CD4-positive, alpha-beta T cell (primary cell): ENCODE results near the gene SPSB1. TPM values are rescaled to one million over a fixed set of nuclear protein-coding genes. Genes with fewer than 3 reads are reported as not detected.

Source experiments
- ATAC-seq: fragments of 200-7000 bp; cut with Tn5 transposase; one replicate; pipeline ENCODE4 v1.10.0; 2022; ENCODE audit warnings: mild to moderate bottlenecking; ENCODE audit not compliant: poor library complexity
- CTCF ChIA-PET: fragments of 350-600 bp; sonication (Branson Sonifier 250); formaldehyde crosslinking; loops from one replicate; lab custom pipeline; 2021; ENCODE audit warnings: antibody characterized with exemption, inconsistent platforms; lab: Charles Lee
- POLR2A ChIA-PET: fragments of 350-600 bp; sonication (Branson Sonifier 250); formaldehyde crosslinking; loops from one replicate; lab custom pipeline; 2021; ENCODE audit warnings: antibody characterized with exemption, inconsistent platforms; lab: Charles Lee
- DNase-seq, 14 experiments: peaks; one replicate each; pipeline ENCODE4 v3.0.0-alpha.2; 2013 to 2020; ENCODE audit warnings: mixed read lengths in 2 of 14
- H3K27ac ChIP-seq, 2 donors: one replicate each; pipeline versions ENCODE4 v1.5.1 to v1.7.0; 2013; ENCODE audit warnings: low read length in 2 of 2, low read depth in 1 of 2, mild to moderate bottlenecking in 1 of 2
- H3K27me3 ChIP-seq, 2 experiments: 1 replicate in 1 of 2; 2 replicates in 1 of 2; pipeline versions ENCODE4 v1.6.1 to v1.7.0; 2013; ENCODE audit warnings: low read length in 2 of 2, control low read depth in 1 of 2, mild to moderate bottlenecking in 1 of 2, moderate library complexity in 1 of 2; ENCODE audit not compliant: insufficient read depth in 2 of 2, control insufficient read depth in 1 of 2
- H3K36me3 ChIP-seq: one replicate; pipeline ENCODE4 v1.6.1; 2013; ENCODE audit warnings: low read length, control low read depth; ENCODE audit not compliant: insufficient read depth
- H3K4me1 ChIP-seq: one replicate; pipeline ENCODE4 v1.6.1; 2013; ENCODE audit warnings: low read length, control low read depth; ENCODE audit not compliant: insufficient read depth
- H3K4me3 ChIP-seq: one replicate; pipeline ENCODE4 v1.5.1; 2013; ENCODE audit warnings: mild to moderate bottlenecking, low read length, moderate library complexity
- H3K9me3 ChIP-seq, 2 experiments: 1 replicate in 1 of 2; 2 replicates in 1 of 2; pipeline versions ENCODE4 v1.6.1 to v1.7.0; 2013; ENCODE audit warnings: low read length in 2 of 2, mild to moderate bottlenecking in 2 of 2, control low read depth in 1 of 2, moderate library complexity in 1 of 2; ENCODE audit not compliant: control insufficient read depth in 1 of 2, insufficient read depth in 1 of 2
- H3K27ac Mint-ChIP-seq: one replicate; pipeline ENCODE4 v1.8.0; 2020; ENCODE audit warnings: mixed read lengths
- H3K27me3 Mint-ChIP-seq: one replicate; pipeline ENCODE4 v1.8.0; 2021; ENCODE audit warnings: mixed read lengths
- H3K36me3 Mint-ChIP-seq: one replicate; pipeline ENCODE4 v1.8.0; 2021; ENCODE audit warnings: low read depth, mixed read lengths
- H3K4me1 Mint-ChIP-seq: one replicate; pipeline ENCODE4 v1.8.0; 2021; ENCODE audit warnings: low read depth, mixed read lengths
- H3K4me3 Mint-ChIP-seq: one replicate; pipeline ENCODE4 v1.8.0; 2020; ENCODE audit warnings: mild to moderate bottlenecking, mixed read lengths
- H3K9me3 Mint-ChIP-seq: one replicate; pipeline ENCODE4 v1.8.0; 2020; ENCODE audit warnings: mixed read lengths
- intact Hi-C, 2 experiments: fragments of 100-400 bp; cut with DNase I in 1 of 2; cut with micrococcal nuclease in 1 of 2; formaldehyde crosslinking; loops; one replicate each; pipeline versions ENCODE4 v1.15.1 to v1.9.0; 2023 to 2025; cut with DNase I, micrococcal nuclease
- total RNA-seq, 174 experiments: library from RNA in 2 of 174; stranded (reverse) in 2 of 174; gene quantifications; one replicate each; pipeline ENCODE4 v1.2.3 and lab custom pipeline; 2021 to 2026
- TF ChIP-seq, protein P1 (sequence below): fragments of 200-600 bp; IDR thresholded peaks from one replicate; pipeline ENCODE4 v1.8.0; 2022; ENCODE audit warnings: antibody characterized with exemption, mild to moderate bottlenecking

Gene SPSB1
- total RNA-seq, 2 experiments from 2014 or later: 1.9 to 2.3 TPM

DNA sequence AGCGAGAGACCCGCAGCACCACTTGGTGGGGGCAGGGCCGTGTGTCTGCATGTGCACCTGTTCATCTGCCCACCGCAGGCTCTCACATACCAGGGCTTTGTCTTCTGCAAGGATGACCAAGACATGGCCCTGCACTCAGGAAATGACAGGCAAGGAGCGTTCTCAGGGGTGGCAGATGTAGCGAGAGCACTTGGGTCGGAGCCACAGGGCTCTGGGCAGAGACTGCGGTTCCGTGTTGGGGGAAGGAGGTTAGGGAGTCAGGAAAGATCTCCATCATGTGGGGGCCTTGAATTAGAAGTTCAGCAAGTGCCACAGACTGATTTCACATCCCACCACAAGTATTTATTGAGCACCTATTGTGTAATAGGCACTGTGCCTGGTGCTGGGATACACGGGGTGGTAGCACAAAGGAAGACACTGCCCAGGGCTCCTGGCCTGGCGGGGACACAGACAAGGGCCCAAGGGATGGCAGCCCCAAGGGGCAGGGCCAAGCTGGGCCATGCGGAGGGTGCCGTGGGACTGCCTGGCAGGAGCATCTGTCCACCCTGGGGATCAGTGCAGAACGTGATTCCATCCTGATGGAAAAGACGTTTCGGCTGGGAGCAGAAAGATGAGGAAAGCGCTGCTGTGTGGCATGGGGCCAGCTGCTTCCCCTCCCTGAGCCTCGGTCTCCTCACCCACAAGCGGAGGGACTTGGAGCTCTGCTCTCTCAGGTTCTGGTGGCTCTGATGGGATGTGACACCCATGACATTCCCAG is 11.4 kb upstream of the SPSB1 start:
- Histone ChIP-seq H3K36me3 (no peaks in the 10 kb centered on the region), H3K27ac (no peak overlapping the region), H3K4me3 (no peak overlapping the region), H3K27me3 (no peaks in the 10 kb centered on the region), H3K9me3 (peaks cover 4 to 28% of the 10 kb centered on the region in 2 experiments), H3K4me1 (peaks cover 59% of the 10 kb centered on the region)
- Mint-ChIP-seq H3K36me3 (peaks cover 6% of the 10 kb centered on the region), H3K4me1 (peaks cover 54% of the 10 kb centered on the region), H3K27me3 (no peaks in the 10 kb centered on the region), H3K27ac (no peak overlapping the region), H3K4me3 (no peak overlapping the region), H3K9me3 (peaks cover 5% of the 10 kb centered on the region)
- TF ChIP-seq, protein P1, sequence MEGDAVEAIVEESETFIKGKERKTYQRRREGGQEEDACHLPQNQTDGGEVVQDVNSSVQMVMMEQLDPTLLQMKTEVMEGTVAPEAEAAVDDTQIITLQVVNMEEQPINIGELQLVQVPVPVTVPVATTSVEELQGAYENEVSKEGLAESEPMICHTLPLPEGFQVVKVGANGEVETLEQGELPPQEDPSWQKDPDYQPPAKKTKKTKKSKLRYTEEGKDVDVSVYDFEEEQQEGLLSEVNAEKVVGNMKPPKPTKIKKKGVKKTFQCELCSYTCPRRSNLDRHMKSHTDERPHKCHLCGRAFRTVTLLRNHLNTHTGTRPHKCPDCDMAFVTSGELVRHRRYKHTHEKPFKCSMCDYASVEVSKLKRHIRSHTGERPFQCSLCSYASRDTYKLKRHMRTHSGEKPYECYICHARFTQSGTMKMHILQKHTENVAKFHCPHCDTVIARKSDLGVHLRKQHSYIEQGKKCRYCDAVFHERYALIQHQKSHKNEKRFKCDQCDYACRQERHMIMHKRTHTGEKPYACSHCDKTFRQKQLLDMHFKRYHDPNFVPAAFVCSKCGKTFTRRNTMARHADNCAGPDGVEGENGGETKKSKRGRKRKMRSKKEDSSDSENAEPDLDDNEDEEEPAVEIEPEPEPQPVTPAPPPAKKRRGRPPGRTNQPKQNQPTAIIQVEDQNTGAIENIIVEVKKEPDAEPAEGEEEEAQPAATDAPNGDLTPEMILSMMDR: no peak
- DNase-seq: no peak
- ATAC-seq: no peak
- ChIA-PET POLR2A (no interaction called here), CTCF (interaction anchor here (1.1 to 1.7 kb wide), 2 partner anchors 8 to 14 kb away, joined by 4 read pairs; no protein-coding TSS in a partner anchor)
- intact Hi-C loops: no loop called here

DNA sequence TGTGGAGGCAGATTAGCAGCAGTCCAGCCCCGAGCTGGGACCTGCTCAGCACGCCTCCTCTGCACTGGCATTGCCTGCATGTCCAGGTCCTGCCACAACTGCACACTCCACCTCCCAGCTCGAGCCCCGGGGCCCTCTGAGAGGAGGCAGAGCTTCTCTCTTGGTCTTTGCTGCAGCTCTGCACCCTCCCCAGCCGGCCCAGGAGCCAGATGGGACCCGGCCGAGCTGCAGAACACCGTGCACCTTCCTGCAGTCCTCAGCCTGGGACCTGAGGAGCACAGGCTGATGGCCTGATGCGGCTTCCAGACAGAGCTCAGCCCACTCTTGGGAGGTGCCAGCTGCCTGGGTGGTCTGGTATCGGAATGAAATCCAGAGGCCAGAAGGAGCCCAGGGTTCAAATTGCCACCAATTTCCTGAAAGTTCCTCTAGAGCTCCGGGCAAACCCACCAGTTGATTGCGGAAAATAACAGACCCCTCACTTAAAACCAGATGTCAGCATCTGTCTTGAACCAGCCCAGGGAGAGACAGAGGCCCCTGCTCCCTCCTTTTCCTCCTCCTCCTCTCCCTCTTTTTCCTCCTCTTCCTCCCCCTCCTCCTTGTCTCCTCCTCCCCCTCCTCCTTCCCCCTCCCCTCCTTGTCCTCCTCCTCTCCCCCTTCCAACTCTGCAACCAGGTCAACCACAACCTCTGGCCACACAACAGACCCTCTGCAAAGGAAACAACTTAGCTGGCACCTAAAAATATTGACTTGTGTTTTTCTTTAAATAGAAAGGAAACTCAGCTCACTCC is 10.6 kb upstream of the SPSB1 start:
- Mint-ChIP-seq H3K36me3 (peaks cover 6% of the 10 kb centered on the region), H3K27ac (no peak overlapping the region), H3K4me3 (no peak overlapping the region), H3K4me1 (peaks cover 54% of the 10 kb centered on the region), H3K27me3 (no peaks in the 10 kb centered on the region), H3K9me3 (peaks cover 5% of the 10 kb centered on the region)
- DNase-seq (no peak), ATAC-seq (no peak)
- intact Hi-C loops: no loop called here
- Histone ChIP-seq H3K9me3 (peaks cover 4 to 31% of the 10 kb centered on the region in 2 experiments), H3K4me1 (peaks cover 59% of the 10 kb centered on the region), H3K36me3 (no peaks in the 10 kb centered on the region), H3K4me3 (no peak overlapping the region), H3K27ac (no peak overlapping the region), H3K27me3 (no peaks in the 10 kb centered on the region)
- POLR2A ChIA-PET: no interaction called here
- TF ChIP-seq, protein P1: no peak
- CTCF ChIA-PET: interaction anchor here (1.7 kb wide), 1 partner anchor 15 kb away, joined by 4 read pairs; no protein-coding TSS in a partner anchor

DNA sequence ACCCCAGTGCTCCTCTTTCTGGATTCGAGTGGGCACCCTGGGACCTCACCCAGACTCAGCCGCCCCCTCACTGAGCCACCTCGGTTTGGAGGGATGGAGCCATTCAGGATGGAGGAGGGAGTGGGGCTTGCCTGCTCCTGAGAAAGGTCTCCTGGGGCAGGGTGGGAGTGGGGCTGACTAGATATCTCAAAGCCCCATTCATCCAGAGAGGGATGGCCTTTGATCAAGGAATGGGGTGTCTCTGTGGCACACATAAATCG is 10.1 kb upstream of the SPSB1 start:
- intact Hi-C loops: no loop called here
- no peak overlapping the region for H3K27ac ChIP-seq

More for the DNA sequence above, 10.1 kb upstream of the SPSB1 start:
- H3K36me3 Mint-ChIP-seq: peaks cover 6% of the 10 kb centered on the region
- H3K4me1 Mint-ChIP-seq: peaks cover 54% of the 10 kb centered on the region
- Histone ChIP-seq H3K9me3 (peaks cover 6 to 36% of the 10 kb centered on the region in 2 experiments), H3K4me1 (peaks cover 59% of the 10 kb centered on the region), H3K27me3 (no peaks in the 10 kb centered on the region), H3K36me3 (no peaks in the 10 kb centered on the region), H3K4me3 (no peak overlapping the region)
- no peaks in the 10 kb centered on the region for H3K27me3 Mint-ChIP-seq
- CTCF ChIA-PET: interaction anchor here (1.7 kb wide), 1 partner anchor 16 kb away, joined by 4 read pairs; no protein-coding TSS in a partner anchor
- POLR2A ChIA-PET: no interaction called here
- ATAC-seq: no peak
- no peak overlapping the region for H3K27ac Mint-ChIP-seq
- no peak for DNase-seq
- peaks cover 5% of the 10 kb centered on the region for H3K9me3 Mint-ChIP-seq
- no peak overlapping the region for H3K4me3 Mint-ChIP-seq
- TF ChIP-seq, protein P1: no peak
